ENCODE data around the gene ABCC1. TPM values are rescaled to one million over a fixed set of nuclear protein-coding genes. Genes with fewer than 3 reads are reported as not detected.
A peak's percentile ranks its signal among the peaks of the same experiment; 100 is the strongest.

ABCC1 gene
- total RNA-seq, 2 experiments from 2014 or later: 42.9 to 44.8 TPM

GRCh38 chr16:16021020-16021419 lies 71.6 kb downstream of the ABCC1 start:
- ChIA-PET CTCF (no interaction called here), POLR2A (no interaction called here)
- intact Hi-C loops (cut with DNase I, micrococcal nuclease): no loop called here
- Mint-ChIP-seq H3K4me3 (no peak overlapping the region), H3K9me3 (no peaks in the 10 kb centered on the region), H3K36me3 (ENCODE audit: low read depth) (peaks cover 79% of the 10 kb centered on the region), H3K27me3 (no peaks in the 10 kb centered on the region), H3K4me1 (ENCODE audit: low read depth) (peaks cover 27% of the 10 kb centered on the region), H3K27ac (no peak overlapping the region)
- Histone ChIP-seq H3K4me1 (ENCODE audit: insufficient read depth, low read length) (peaks cover 19% of the 10 kb centered on the region), H3K27me3 (ENCODE audit: control insufficient read depth in 1 of 2, insufficient read depth in 2 of 2, low read length in 2 of 2) (no peaks in the 10 kb centered on the region), H3K4me3 (ENCODE audit: low read length) (no peak overlapping the region), H3K27ac (ENCODE audit: low read depth in 1 of 2, low read length in 2 of 2) (no peak overlapping the region), H3K36me3 (ENCODE audit: insufficient read depth, low read length) (peaks cover 60% of the 10 kb centered on the region), H3K9me3 (ENCODE audit: control insufficient read depth in 1 of 2, insufficient read depth in 1 of 2, low read length in 2 of 2) (no peaks in the 10 kb centered on the region)
- DNase-seq (no peak), ATAC-seq (ENCODE audit: poor library complexity) (no peak)
- no peak for TF ChIP-seq CTCF (IDR thresholded peaks at IDR 0.05)

- ATAC-seq (ENCODE audit: poor library complexity): no peak
- Histone ChIP-seq H3K9me3 (ENCODE audit: control insufficient read depth in 1 of 2, insufficient read depth in 1 of 2, low read length in 2 of 2) (no peaks in the 10 kb centered on the region), H3K4me3 (ENCODE audit: low read length) (no peak overlapping the region), H3K27me3 (ENCODE audit: control insufficient read depth in 1 of 2, insufficient read depth in 2 of 2, low read length in 2 of 2) (no peaks in the 10 kb centered on the region), H3K36me3 (ENCODE audit: insufficient read depth, low read length) (peaks cover 56% of the 10 kb centered on the region), H3K27ac (ENCODE audit: low read depth in 1 of 2, low read length in 2 of 2) (no peak overlapping the region), H3K4me1 (ENCODE audit: insufficient read depth, low read length) (peaks cover 24% of the 10 kb centered on the region)
- Mint-ChIP-seq H3K4me3 (no peak overlapping the region), H3K27ac (no peak overlapping the region), H3K36me3 (ENCODE audit: low read depth) (peaks cover 75% of the 10 kb centered on the region), H3K4me1 (ENCODE audit: low read depth) (peaks cover 29% of the 10 kb centered on the region), H3K27me3 (no peaks in the 10 kb centered on the region), H3K9me3 (no peaks in the 10 kb centered on the region)
- no peak for DNase-seq
- POLR2A ChIA-PET: no interaction called here
- CTCF ChIA-PET: no interaction called here
- intact Hi-C loops (cut with DNase I, micrococcal nuclease): no loop called here
- no peak for TF ChIP-seq CTCF (IDR thresholded peaks at IDR 0.05)
Observed at GRCh38 chr16:16021646-16021987, 72.2 kb downstream of the ABCC1 start.

GRCh38 chr16:16021988-16022682 lies 72.7 kb downstream of the ABCC1 start:
- Mint-ChIP-seq H3K27me3 (no peaks in the 10 kb centered on the region), H3K4me1 (ENCODE audit: low read depth) (peaks cover 29% of the 10 kb centered on the region), H3K36me3 (ENCODE audit: low read depth) (peaks cover 69% of the 10 kb centered on the region), H3K9me3 (no peaks in the 10 kb centered on the region), H3K4me3 (no peak overlapping the region), H3K27ac (peak overlapping the region; percentile 32)
- Histone ChIP-seq H3K9me3 (ENCODE audit: control insufficient read depth in 1 of 2, insufficient read depth in 1 of 2, low read length in 2 of 2) (no peaks in the 10 kb centered on the region), H3K27ac (ENCODE audit: low read depth in 1 of 2, low read length in 2 of 2) (no peak overlapping the region), H3K4me1 (ENCODE audit: insufficient read depth, low read length) (peaks cover 24% of the 10 kb centered on the region), H3K27me3 (ENCODE audit: control insufficient read depth in 1 of 2, insufficient read depth in 2 of 2, low read length in 2 of 2) (no peaks in the 10 kb centered on the region), H3K36me3 (ENCODE audit: insufficient read depth, low read length) (peaks cover 55% of the 10 kb centered on the region), H3K4me3 (ENCODE audit: low read length) (no peak overlapping the region)
- ChIA-PET POLR2A (interaction anchor here (1.0 kb wide), 1 partner anchor 18 kb away, joined by 3 read pairs; no protein-coding TSS in a partner anchor), CTCF (interaction anchor here (1.3 kb wide), 1 partner anchor 20 kb away, joined by 4 read pairs; no protein-coding TSS in a partner anchor)
- ATAC-seq (ENCODE audit: poor library complexity) (no peak), DNase-seq (no peak)
- intact Hi-C loops (cut with DNase I, micrococcal nuclease): no loop called here
- TF ChIP-seq CTCF (IDR thresholded peaks at IDR 0.05): no peak

Measured in CD4-positive, alpha-beta T cell (primary cell).